ENCODE results near the gene ZGPAT.

DNA sequence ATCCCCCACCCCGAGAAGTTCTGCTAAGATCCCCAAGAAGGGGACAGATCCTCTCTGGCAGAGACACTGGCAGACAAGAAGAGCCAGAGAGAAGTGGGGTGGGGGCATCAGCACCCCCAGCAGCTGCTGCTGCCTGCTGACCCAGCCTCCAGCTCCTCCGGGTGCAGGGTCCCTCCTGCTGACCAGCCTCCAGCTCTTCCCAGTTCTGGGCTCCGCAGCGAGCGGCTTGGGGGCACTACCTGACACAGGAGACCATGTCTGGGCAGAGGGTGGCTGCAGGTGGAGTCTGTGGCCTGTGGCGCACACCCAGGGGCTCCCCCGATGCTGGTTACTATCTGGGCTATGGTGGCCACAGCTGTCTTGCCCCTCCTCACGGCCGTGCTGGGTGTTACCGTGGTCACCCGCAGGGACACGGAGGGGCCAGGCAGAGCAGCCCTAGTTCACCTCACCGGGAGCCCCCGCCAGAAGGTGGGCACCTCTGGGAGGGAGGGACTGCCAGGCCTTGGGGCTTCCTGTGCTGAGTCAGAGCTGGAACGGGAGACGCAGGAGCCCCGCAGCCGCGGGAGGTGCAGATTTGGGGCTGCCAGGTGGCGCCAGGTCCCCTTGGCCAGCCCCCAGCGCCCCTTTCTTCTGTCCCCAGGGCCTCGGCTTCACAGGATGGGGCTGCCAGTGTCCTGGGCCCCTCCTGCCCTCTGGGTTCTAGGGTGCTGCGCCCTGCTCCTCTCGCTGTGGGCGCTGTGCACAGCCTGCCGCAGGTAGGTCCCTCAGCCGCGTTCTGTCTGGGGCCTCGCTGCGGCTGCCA lies 29.3 kb downstream of the ZGPAT start:
- TF ChIP-seq ZNF583 (CRISPR knock-in tag; IDR thresholded peaks at IDR 0.05) (no peak), EZH2 (IDR thresholded peaks at IDR 0.05; ENCODE audit: borderline replicate concordance, low read depth, low read length) (no peak), ZZZ3 (IDR thresholded peaks at IDR 0.05) (no peak), ZNF780A (CRISPR knock-in tag; IDR thresholded peaks at IDR 0.05) (no peak)
- TF ChIP-seq, protein P1, sequence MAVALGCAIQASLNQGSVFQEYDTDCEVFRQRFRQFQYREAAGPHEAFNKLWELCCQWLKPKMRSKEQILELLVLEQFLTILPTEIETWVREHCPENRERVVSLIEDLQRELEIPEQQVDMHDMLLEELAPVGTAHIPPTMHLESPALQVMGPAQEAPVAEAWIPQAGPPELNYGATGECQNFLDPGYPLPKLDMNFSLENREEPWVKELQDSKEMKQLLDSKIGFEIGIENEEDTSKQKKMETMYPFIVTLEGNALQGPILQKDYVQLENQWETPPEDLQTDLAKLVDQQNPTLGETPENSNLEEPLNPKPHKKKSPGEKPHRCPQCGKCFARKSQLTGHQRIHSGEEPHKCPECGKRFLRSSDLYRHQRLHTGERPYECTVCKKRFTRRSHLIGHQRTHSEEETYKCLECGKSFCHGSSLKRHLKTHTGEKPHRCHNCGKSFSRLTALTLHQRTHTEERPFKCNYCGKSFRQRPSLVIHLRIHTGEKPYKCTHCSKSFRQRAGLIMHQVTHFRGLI (CRISPR knock-in tag; IDR thresholded peaks at IDR 0.05) = no peak
- TF ChIP-seq, protein P2, sequence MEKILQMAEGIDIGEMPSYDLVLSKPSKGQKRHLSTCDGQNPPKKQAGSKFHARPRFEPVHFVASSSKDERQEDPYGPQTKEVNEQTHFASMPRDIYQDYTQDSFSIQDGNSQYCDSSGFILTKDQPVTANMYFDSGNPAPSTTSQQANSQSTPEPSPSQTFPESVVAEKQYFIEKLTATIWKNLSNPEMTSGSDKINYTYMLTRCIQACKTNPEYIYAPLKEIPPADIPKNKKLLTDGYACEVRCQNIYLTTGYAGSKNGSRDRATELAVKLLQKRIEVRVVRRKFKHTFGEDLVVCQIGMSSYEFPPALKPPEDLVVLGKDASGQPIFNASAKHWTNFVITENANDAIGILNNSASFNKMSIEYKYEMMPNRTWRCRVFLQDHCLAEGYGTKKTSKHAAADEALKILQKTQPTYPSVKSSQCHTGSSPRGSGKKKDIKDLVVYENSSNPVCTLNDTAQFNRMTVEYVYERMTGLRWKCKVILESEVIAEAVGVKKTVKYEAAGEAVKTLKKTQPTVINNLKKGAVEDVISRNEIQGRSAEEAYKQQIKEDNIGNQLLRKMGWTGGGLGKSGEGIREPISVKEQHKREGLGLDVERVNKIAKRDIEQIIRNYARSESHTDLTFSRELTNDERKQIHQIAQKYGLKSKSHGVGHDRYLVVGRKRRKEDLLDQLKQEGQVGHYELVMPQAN (IDR thresholded peaks at IDR 0.05; ENCODE audit: borderline replicate concordance) = no peak
